Measurements from ENCODE around the gene B2M.

DNA sequence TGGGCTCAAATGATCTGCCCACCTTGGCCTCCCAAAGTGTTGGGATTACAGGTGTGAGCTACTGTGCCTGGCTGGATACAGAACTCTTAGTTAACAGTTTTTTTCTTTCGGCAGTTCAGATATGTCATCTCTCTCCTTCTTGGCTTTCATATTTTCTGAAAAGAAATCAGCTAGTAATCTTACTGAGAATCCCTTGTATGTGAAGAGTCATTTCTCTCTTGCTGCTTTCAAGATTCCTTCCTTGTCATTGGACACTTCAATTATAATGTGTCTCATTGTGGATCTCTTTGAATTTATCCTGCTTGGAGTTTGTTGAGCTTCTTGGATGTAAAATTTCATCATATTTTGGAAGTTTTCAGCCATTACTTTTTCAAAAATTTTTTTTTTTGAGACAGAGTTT, 42.0 kb downstream of the B2M start:
- TF ChIP-seq, protein P1, sequence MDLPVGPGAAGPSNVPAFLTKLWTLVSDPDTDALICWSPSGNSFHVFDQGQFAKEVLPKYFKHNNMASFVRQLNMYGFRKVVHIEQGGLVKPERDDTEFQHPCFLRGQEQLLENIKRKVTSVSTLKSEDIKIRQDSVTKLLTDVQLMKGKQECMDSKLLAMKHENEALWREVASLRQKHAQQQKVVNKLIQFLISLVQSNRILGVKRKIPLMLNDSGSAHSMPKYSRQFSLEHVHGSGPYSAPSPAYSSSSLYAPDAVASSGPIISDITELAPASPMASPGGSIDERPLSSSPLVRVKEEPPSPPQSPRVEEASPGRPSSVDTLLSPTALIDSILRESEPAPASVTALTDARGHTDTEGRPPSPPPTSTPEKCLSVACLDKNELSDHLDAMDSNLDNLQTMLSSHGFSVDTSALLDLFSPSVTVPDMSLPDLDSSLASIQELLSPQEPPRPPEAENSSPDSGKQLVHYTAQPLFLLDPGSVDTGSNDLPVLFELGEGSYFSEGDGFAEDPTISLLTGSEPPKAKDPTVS (IDR thresholded peaks at IDR 0.05; ENCODE audit: low read depth, low read length), result no peak
- TF ChIP-seq, protein P2, sequence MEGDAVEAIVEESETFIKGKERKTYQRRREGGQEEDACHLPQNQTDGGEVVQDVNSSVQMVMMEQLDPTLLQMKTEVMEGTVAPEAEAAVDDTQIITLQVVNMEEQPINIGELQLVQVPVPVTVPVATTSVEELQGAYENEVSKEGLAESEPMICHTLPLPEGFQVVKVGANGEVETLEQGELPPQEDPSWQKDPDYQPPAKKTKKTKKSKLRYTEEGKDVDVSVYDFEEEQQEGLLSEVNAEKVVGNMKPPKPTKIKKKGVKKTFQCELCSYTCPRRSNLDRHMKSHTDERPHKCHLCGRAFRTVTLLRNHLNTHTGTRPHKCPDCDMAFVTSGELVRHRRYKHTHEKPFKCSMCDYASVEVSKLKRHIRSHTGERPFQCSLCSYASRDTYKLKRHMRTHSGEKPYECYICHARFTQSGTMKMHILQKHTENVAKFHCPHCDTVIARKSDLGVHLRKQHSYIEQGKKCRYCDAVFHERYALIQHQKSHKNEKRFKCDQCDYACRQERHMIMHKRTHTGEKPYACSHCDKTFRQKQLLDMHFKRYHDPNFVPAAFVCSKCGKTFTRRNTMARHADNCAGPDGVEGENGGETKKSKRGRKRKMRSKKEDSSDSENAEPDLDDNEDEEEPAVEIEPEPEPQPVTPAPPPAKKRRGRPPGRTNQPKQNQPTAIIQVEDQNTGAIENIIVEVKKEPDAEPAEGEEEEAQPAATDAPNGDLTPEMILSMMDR (IDR thresholded peaks at IDR 0.05 in 2 of 3, conservative IDR thresholded peaks at IDR 0.05 in 1 of 3; ENCODE audit: control insufficient read depth in 2 of 3, extremely low read depth in 1 of 3, insufficient read depth in 1 of 3, low read depth in 3 of 3, low read length in 3 of 3), result no peak
- TF ChIP-seq SP1 (IDR thresholded peaks at IDR 0.05; ENCODE audit: low read depth, low read length) (no peak), SRF (IDR thresholded peaks at IDR 0.05; ENCODE audit: low read depth in 2 of 2, low read length in 2 of 2) (no peak), TBL1XR1 (IDR thresholded peaks at IDR 0.05; ENCODE audit: low read depth, low read length) (no peak), POLR2AphosphoS5 (IDR thresholded peaks at IDR 0.05; ENCODE audit: low read length) (no peak), POLR2A (IDR thresholded peaks at IDR 0.05; ENCODE audit: low read depth, low read length) (no peak), FOXK2 (IDR thresholded peaks at IDR 0.05) (no peak), RAD21 (IDR thresholded peaks at IDR 0.05; ENCODE audit: insufficient read depth, low read depth, low read length) (no peak), TARDBP (IDR thresholded peaks at IDR 0.05; ENCODE audit: borderline replicate concordance) (no peak), EP300 (IDR thresholded peaks at IDR 0.05; ENCODE audit: borderline replicate concordance in 1 of 2, control insufficient read depth in 1 of 2, low read depth in 2 of 2, low read length in 2 of 2) (no peak)
- TF ChIP-seq, protein P3, sequence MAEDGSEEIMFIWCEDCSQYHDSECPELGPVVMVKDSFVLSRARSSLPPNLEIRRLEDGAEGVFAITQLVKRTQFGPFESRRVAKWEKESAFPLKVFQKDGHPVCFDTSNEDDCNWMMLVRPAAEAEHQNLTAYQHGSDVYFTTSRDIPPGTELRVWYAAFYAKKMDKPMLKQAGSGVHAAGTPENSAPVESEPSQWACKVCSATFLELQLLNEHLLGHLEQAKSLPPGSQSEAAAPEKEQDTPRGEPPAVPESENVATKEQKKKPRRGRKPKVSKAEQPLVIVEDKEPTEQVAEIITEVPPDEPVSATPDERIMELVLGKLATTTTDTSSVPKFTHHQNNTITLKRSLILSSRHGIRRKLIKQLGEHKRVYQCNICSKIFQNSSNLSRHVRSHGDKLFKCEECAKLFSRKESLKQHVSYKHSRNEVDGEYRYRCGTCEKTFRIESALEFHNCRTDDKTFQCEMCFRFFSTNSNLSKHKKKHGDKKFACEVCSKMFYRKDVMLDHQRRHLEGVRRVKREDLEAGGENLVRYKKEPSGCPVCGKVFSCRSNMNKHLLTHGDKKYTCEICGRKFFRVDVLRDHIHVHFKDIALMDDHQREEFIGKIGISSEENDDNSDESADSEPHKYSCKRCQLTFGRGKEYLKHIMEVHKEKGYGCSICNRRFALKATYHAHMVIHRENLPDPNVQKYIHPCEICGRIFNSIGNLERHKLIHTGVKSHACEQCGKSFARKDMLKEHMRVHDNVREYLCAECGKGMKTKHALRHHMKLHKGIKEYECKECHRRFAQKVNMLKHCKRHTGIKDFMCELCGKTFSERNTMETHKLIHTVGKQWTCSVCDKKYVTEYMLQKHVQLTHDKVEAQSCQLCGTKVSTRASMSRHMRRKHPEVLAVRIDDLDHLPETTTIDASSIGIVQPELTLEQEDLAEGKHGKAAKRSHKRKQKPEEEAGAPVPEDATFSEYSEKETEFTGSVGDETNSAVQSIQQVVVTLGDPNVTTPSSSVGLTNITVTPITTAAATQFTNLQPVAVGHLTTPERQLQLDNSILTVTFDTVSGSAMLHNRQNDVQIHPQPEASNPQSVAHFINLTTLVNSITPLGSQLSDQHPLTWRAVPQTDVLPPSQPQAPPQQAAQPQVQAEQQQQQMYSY (CRISPR knock-in tag; IDR thresholded peaks at IDR 0.05), result no peak
- TF ChIP-seq, protein P4, sequence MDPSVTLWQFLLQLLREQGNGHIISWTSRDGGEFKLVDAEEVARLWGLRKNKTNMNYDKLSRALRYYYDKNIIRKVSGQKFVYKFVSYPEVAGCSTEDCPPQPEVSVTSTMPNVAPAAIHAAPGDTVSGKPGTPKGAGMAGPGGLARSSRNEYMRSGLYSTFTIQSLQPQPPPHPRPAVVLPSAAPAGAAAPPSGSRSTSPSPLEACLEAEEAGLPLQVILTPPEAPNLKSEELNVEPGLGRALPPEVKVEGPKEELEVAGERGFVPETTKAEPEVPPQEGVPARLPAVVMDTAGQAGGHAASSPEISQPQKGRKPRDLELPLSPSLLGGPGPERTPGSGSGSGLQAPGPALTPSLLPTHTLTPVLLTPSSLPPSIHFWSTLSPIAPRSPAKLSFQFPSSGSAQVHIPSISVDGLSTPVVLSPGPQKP (IDR thresholded peaks at IDR 0.05; ENCODE audit: low read depth, low read length), result no peak
